ENCODE measurements around the gene CD36.

The CD36 gene

DNA sequence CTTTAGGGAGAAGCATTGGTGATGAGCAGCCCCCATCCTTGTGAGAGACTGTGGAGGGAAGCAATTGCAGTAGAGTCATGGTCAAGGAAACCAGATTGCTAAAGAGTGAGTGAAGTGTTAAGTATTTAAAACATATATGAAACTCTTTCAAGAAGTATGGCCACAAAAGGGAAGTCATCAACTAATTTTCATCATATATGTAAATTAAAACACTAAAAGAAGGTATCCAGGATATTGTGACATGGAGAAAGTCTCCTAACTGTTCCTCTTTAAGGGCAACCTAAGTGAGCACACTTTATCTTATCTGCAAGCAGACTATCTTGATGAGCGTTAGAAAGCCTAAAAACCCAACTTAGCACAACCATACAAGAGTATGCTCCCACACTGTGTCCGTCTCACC lies 69.7 kb downstream of the CD36 start:
- no peak for DNase-seq

- DNase-seq: no peak
Observed at GRCh38 chr7:80711531-80711930, 73.1 kb downstream of the CD36 start.

- DNase-seq: no peak
Observed at GRCh38 chr7:80719261-80719660, 80.8 kb downstream of the CD36 start.

GRCh38 chr7:80720146-80720545 lies 81.7 kb downstream of the CD36 start:
- no peak for DNase-seq

GRCh38 chr7:80721883-80722615 lies 83.6 kb downstream of the CD36 start:
- DNase-seq: no peak

GRCh38 chr7:80722616-80723195 lies 84.3 kb downstream of the CD36 start:
- DNase-seq: no peak

DNA sequence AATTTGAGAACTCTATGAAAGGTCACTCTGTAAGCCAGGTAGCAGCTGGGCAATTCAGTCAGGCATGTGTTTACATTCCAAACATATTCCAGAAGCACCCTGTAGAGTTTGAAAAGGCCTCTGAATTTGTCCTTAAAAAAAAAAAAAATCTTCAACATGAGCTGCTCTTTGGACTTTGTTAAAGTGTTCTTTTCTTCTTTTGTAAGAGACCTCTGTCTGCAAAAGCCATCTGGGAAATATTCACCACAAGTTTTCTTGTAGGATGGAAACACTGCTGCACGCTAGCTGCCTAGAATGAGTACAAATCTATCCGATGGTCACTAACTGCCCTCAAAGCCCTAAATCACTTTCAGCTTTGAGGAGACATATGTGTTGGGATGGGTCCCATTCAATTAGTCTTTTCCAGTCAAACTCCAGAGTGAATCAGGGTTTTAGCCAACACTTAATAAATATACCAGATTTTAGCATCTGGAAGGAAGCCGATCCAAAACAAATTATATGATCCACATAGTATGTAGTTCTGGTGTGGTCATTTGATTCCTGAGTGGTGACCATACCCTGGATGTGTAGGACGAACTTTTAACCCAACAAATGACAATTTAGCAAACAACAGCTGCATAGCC lies 85.9 kb downstream of the CD36 start:
- no peak for DNase-seq

DNA sequence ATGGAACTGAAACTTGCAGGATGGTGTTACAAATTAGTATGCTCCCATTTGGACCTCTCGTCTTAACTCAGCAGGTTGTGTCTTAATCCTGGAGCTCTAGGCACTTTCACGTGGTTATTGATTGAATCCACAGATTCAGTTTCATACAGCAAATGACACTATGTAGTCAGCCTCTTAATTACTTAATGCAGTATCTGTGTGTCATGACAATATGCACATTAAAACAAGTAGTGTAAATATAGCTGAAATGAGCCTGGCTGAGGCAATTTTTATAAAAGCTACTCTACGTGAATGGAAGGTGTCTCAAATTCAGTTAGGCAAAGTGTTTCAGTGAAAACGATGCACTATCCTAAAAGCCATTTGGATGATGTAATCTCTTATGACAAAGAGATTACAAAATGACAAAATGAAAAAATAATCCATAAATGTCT lies 86.8 kb downstream of the CD36 start:
- no peak for DNase-seq
